ENCODE measurements around the gene SNAPC2. TPM values are rescaled to one million over a fixed set of nuclear protein-coding genes. Genes with fewer than 3 reads are reported as not detected.

The SNAPC2 gene
- total and polyA plus RNA-seq, 2 of the 13 experiments (the other 11 are each of a cell fraction or from before 2014, with no cell fraction given): 10.2 to 12.7 TPM

- TF ChIP-seq ZBTB26 (CRISPR knock-in tag; IDR thresholded peaks at IDR 0.05; ENCODE audit: borderline replicate concordance) (no peak), BATF2 (CRISPR knock-in tag; IDR thresholded peaks at IDR 0.05) (peak; percentile 51; the same call in 1 of the 2 replicates), RORA (CRISPR knock-in tag; IDR thresholded peaks at IDR 0.05) (no peak), KLF13 (CRISPR knock-in tag; IDR thresholded peaks at IDR 0.05) (no peak), HIVEP1 (CRISPR knock-in tag; IDR thresholded peaks at IDR 0.05) (no peak), GPBP1L1 (CRISPR knock-in tag; IDR thresholded peaks at IDR 0.05) (no peak), ZNF629 (CRISPR knock-in tag; conservative IDR thresholded peaks at IDR 0.05) (peak; percentile 37; the same call in 1 of the 2 replicates), ZNF768 (CRISPR knock-in tag; IDR thresholded peaks at IDR 0.05) (peak; percentile 61; the same call in 1 of the 2 replicates), KDM5B (CRISPR knock-in tag; IDR thresholded peaks at IDR 0.05; ENCODE audit: borderline replicate concordance) (peak; percentile 85; the same call in 1 of the 2 replicates), ZNF607 (CRISPR knock-in tag; IDR thresholded peaks at IDR 0.05; ENCODE audit: borderline replicate concordance) (peak; percentile 78), ZNF687 (CRISPR knock-in tag; IDR thresholded peaks at IDR 0.05) (peak; percentile 94), ZFX (CRISPR knock-in tag; IDR thresholded peaks at IDR 0.05; ENCODE audit: low read depth) (peak; percentile 52; the same call in 1 of the 2 replicates), KMT2A (CRISPR knock-in tag; IDR thresholded peaks at IDR 0.05) (0 out of 2 replicates have a peak, but pooled peaks have one; percentile 26), FOSL2 (CRISPR knock-in tag; IDR thresholded peaks at IDR 0.05) (0 out of 2 replicates have a peak, but pooled peaks have one; percentile 26), DRAP1 (CRISPR knock-in tag; IDR thresholded peaks at IDR 0.05) (peak; percentile 43; the same call in 1 of the 2 replicates), NR3C1 (CRISPR knock-in tag; IDR thresholded peaks at IDR 0.05) (no peak), NR2F1 (CRISPR knock-in tag; IDR thresholded peaks at IDR 0.05) (no peak), FOXO1 (CRISPR knock-in tag; IDR thresholded peaks at IDR 0.05) (no peak), RELA (CRISPR knock-in tag; IDR thresholded peaks at IDR 0.05) (peak; percentile 45; the same call in 1 of the 2 replicates), THAP8 (CRISPR knock-in tag; IDR thresholded peaks at IDR 0.05; ENCODE audit: borderline replicate concordance) (no peak), HNRNPL (IDR thresholded peaks at IDR 0.05; ENCODE audit: low read depth, low read length) (no peak)
Measured at GRCh38 chr19:7925171-7925851, 5.2 kb downstream of the SNAPC2 start (continued).
